Right lobe of liver (tissue), 4 donors: ENCODE data around the gene TTC28.

Experiments
- CTCF ChIP-seq, 4 donors: fragments of 200-600 bp in 3 of 4; fragments of 450-650 bp in 1 of 4; IDR thresholded peaks; one replicate each; pipeline versions ENCODE4 v1.5.1 to v1.8.0; 2016 to 2022; ENCODE audit warnings: antibody characterized with exemption in 4 of 4, mild to moderate bottlenecking in 2 of 4
- POLR2A ChIP-seq: fragments of 450-650 bp; IDR thresholded peaks from one replicate; pipeline ENCODE4 v1.6.1; 2017; ENCODE audit warnings: antibody characterized with exemption, mild to moderate bottlenecking
- donor health status: DM: no; HTN: no; CAD: no.
- donor health status: DM: no; HTN: no; CAD: no.
- donor health status: DM: no; HTN: yes; CAD: no.

- TF ChIP-seq CTCF (IDR thresholded peaks at IDR 0.05): no peak
- TF ChIP-seq POLR2A: no peak
Observed at GRCh38 chr22:28077166-28077565, 602.5 kb downstream of the TTC28 start.
